H9 (cell line): Measurements from ENCODE around the gene PRR5L. TPM values are rescaled to one million over a fixed set of nuclear protein-coding genes. Genes with fewer than 3 reads are reported as not detected.

Experiments used
- DNase-seq: peaks from one replicate; pipeline ENCODE4 v3.0.0-alpha.2; 2017
- H2AFZ ChIP-seq: one replicate; pipeline ENCODE4 v1.6.1; 2013; ENCODE audit warnings: mild to moderate bottlenecking, low read length, control low read depth, moderate library complexity
- H2AK5ac ChIP-seq: 2 replicates; pipeline ENCODE4 v1.6.1; 2013; ENCODE audit warnings: low read length, control low read depth, mixed read lengths; ENCODE audit not compliant: insufficient read length
- H2BK120ac ChIP-seq: one replicate; pipeline ENCODE4 v1.6.1; 2013; ENCODE audit warnings: low read depth, mild to moderate bottlenecking, low read length, control low read depth, inconsistent platforms; ENCODE audit not compliant: poor library complexity, severe bottlenecking
- H2BK12ac ChIP-seq: 2 replicates; pipeline ENCODE4 v1.6.1; 2013; ENCODE audit warnings: low read length, control low read depth, mixed read lengths, low read depth; ENCODE audit not compliant: insufficient read length
- H2BK15ac ChIP-seq: 2 replicates; pipeline ENCODE4 v1.6.1; 2013; ENCODE audit warnings: low read depth, low read length, control low read depth
- H2BK20ac ChIP-seq: one replicate; pipeline ENCODE4 v1.6.1; 2013; ENCODE audit warnings: low read depth, mild to moderate bottlenecking, low read length, control low read depth, inconsistent platforms; ENCODE audit not compliant: poor library complexity, severe bottlenecking
- H2BK5ac ChIP-seq: 2 replicates; pipeline ENCODE4 v1.6.1; 2013; ENCODE audit warnings: low read length, control low read depth, mixed read lengths; ENCODE audit not compliant: insufficient read length
- H3K14ac ChIP-seq: 2 replicates; pipeline ENCODE4 v1.6.1; 2013; ENCODE audit warnings: low read length, control low read depth; ENCODE audit not compliant: insufficient read depth
- H3K18ac ChIP-seq: 2 replicates; pipeline ENCODE4 v1.6.1; 2013; ENCODE audit warnings: low read depth, mild to moderate bottlenecking, mixed read lengths, low read length, control low read depth; ENCODE audit not compliant: insufficient read length
- H3K23ac ChIP-seq: 2 replicates; pipeline ENCODE4 v1.6.1; 2013; ENCODE audit warnings: low read length, control low read depth, mixed read lengths, low read depth; ENCODE audit not compliant: insufficient read length
- H3K23me2 ChIP-seq: 2 replicates; pipeline ENCODE4 v1.6.1; 2013; ENCODE audit warnings: low read depth, mild to moderate bottlenecking, mixed read lengths, low read length, control low read depth; ENCODE audit not compliant: insufficient read length, poor library complexity, severe bottlenecking
- H3K27ac ChIP-seq: 2 replicates; pipeline ENCODE4 v1.5.1; 2013; ENCODE audit warnings: low read length, control low read depth, mixed read lengths, low read depth; ENCODE audit not compliant: insufficient read length
- H3K27me3 ChIP-seq: 2 replicates; pipeline ENCODE4 v1.6.1; 2013; ENCODE audit warnings: low read length, control low read depth, inconsistent platforms; ENCODE audit not compliant: insufficient read depth
- H3K4ac ChIP-seq: 2 replicates; pipeline ENCODE4 v1.6.1; 2013; ENCODE audit warnings: low read depth, mild to moderate bottlenecking, control low read depth, inconsistent platforms, low read length, moderate library complexity
- H3K4me1 ChIP-seq: 2 replicates; pipeline ENCODE4 v1.6.1; 2013; ENCODE audit warnings: low read length, control low read depth, inconsistent platforms; ENCODE audit not compliant: insufficient read depth
- H3K4me2 ChIP-seq: 2 replicates; pipeline ENCODE4 v1.6.1; 2013; ENCODE audit warnings: low read length, control low read depth, mixed read lengths; ENCODE audit not compliant: insufficient read length, insufficient read depth
- H3K56ac ChIP-seq: 2 replicates; pipeline ENCODE4 v1.6.1; 2013; ENCODE audit warnings: low read depth, mild to moderate bottlenecking, mixed read lengths, low read length, control low read depth; ENCODE audit not compliant: insufficient read length
- H3K79me1 ChIP-seq: 2 replicates; pipeline ENCODE4 v1.6.1; 2013; ENCODE audit warnings: low read depth, mild to moderate bottlenecking, moderate library complexity, low read length, control low read depth, inconsistent platforms; ENCODE audit not compliant: insufficient read depth, poor library complexity, severe bottlenecking
- H3K79me2 ChIP-seq: 2 replicates; pipeline ENCODE4 v1.6.1; 2013; ENCODE audit warnings: low read length, control low read depth, inconsistent platforms; ENCODE audit not compliant: insufficient read depth
- H3K9ac ChIP-seq: 2 replicates; pipeline ENCODE4 v1.6.1; 2013; ENCODE audit warnings: low read length, control low read depth, mixed read lengths; ENCODE audit not compliant: insufficient read length; ENCODE audit errors: extremely low read depth
- H3K9me3 ChIP-seq: one replicate; pipeline ENCODE4 v1.6.1; 2013; ENCODE audit warnings: low read depth, low read length, inconsistent platforms; ENCODE audit not compliant: control insufficient read depth
- H3T11ph ChIP-seq: one replicate; pipeline ENCODE4 v1.6.1; 2013; ENCODE audit warnings: mild to moderate bottlenecking, low read length, control low read depth, inconsistent platforms
- H4K20me1 ChIP-seq: one replicate; pipeline ENCODE4 v1.6.1; 2013; ENCODE audit not compliant: control insufficient read depth, insufficient read length, insufficient read depth
- H4K5ac ChIP-seq: 2 replicates; pipeline ENCODE4 v1.6.1; 2013; ENCODE audit warnings: low read depth, mild to moderate bottlenecking, mixed read lengths, low read length, control low read depth; ENCODE audit not compliant: insufficient read length
- H4K8ac ChIP-seq: replicated peaks from 2 replicates; pipeline ENCODE4 v1.6.1; 2013; ENCODE audit warnings: low read length, control low read depth, mixed read lengths, low read depth; ENCODE audit not compliant: insufficient read length
- H4K91ac ChIP-seq: 2 replicates; pipeline ENCODE4 v1.6.1; 2013; ENCODE audit warnings: low read depth, mild to moderate bottlenecking, moderate library complexity, mixed read lengths, low read length, control low read depth; ENCODE audit not compliant: insufficient read length
- H3K27ac Mint-ChIP-seq, 3 experiments: 2 replicates in 2 of 3; 3 replicates in 1 of 3; pipeline ENCODE4 v1.8.0; 2020 to 2021; ENCODE audit warnings: mixed read lengths in 3 of 3, mild to moderate bottlenecking in 1 of 3, moderate library complexity in 1 of 3
- H3K27me3 Mint-ChIP-seq: 2 replicates; pipeline ENCODE4 v1.8.0; 2021; ENCODE audit warnings: low read depth, mild to moderate bottlenecking, moderate library complexity, mixed read lengths
- H3K36me3 Mint-ChIP-seq, 3 experiments: 2 replicates in 2 of 3; 3 replicates in 1 of 3; pipeline ENCODE4 v1.8.0; 2020 to 2021; ENCODE audit warnings: low read depth in 3 of 3, mixed read lengths in 3 of 3; ENCODE audit not compliant: insufficient read depth in 1 of 3
- H3K4me1 Mint-ChIP-seq, 2 experiments: 2 replicates each; pipeline ENCODE4 v1.8.0; 2020; ENCODE audit warnings: mixed read lengths in 2 of 2
- H3K4me3 Mint-ChIP-seq, 2 experiments: 2 replicates in 1 of 2; 3 replicates in 1 of 2; pipeline ENCODE4 v1.8.0; 2020 to 2021; ENCODE audit warnings: mild to moderate bottlenecking in 2 of 2, mixed read lengths in 2 of 2, moderate library complexity in 1 of 2
- H3K9me3 Mint-ChIP-seq, 2 experiments: 2 replicates in 1 of 2; 3 replicates in 1 of 2; pipeline ENCODE4 v1.8.0; 2020; ENCODE audit warnings: mild to moderate bottlenecking in 2 of 2, mixed read lengths in 2 of 2, moderate library complexity in 1 of 2
- CTCF ChIP-seq: fragments of 200-600 bp; sonication (generic); conservative IDR thresholded peaks from 3 replicates; pipeline ENCODE4 v1.8.0; 2021; ENCODE audit warnings: antibody characterized with exemption, mild to moderate bottlenecking
- WGBS: extraction: QIAGEN DNeasy Blood & Tissue Kit; methylation state at CpG from one replicate; pipeline ENCODE4 v1.1.7; 2013; ENCODE audit warnings: missing lambda C conversion rate, low lambda C conversion rate, mixed read lengths; ENCODE audit not compliant: insufficient read length; ENCODE audit errors: extremely low coverage; 5-methylcytosine and 5-hydroxymethylcytosine counted together
- total RNA-seq: library from RNA; stranded (reverse); gene quantifications from 2 replicates; pipeline ENCODE4 v1.2.1, GENCODE V29; 2021

Gene PRR5L
- total RNA-seq, 1 experiment from 2014 or later, result 5.6 TPM

GRCh38 chr11:36364551-36365325, 68.7 kb downstream of the PRR5L start:
- no peaks in the 10 kb centered on the region for H3K79me2 ChIP-seq

More at GRCh38 chr11:36364551-36365325, 68.7 kb downstream of the PRR5L start:
- Histone ChIP-seq H3K4me1 (no peaks in the 10 kb centered on the region; the same call in 1 of the 2 replicates), H4K8ac (no peak overlapping the region), H3K27ac (no peak overlapping the region), H4K5ac (no peak overlapping the region), H2BK120ac (no peak overlapping the region), H3T11ph (no peak overlapping the region), H2AFZ (no peak overlapping the region), H2BK15ac (no peak overlapping the region), H3K14ac (no peak overlapping the region), H4K91ac (no peak overlapping the region), H2AK5ac (no peak overlapping the region), H2BK20ac (no peak overlapping the region), H3K79me1 (no peaks in the 10 kb centered on the region), H2BK5ac (no peak overlapping the region), H3K9ac (no peak overlapping the region), H3K23me2 (no peaks in the 10 kb centered on the region), H3K4me2 (no peak overlapping the region), H3K4ac (no peak overlapping the region), H3K56ac (no peak overlapping the region), H3K18ac (no peak overlapping the region), H3K23ac (no peak overlapping the region), H3K9me3 (no peaks in the 10 kb centered on the region), H2BK12ac (no peak overlapping the region), H3K27me3 (no peaks in the 10 kb centered on the region), H4K20me1 (no peaks in the 10 kb centered on the region)
- WGBS, result no CpG with 5 or more reads among the region's 10 CpGs
- H3K4me1 Mint-ChIP-seq, result peaks cover 22 to 26% of the 10 kb centered on the region in 2 experiments
- no peak overlapping the region for H3K4me3 Mint-ChIP-seq
- no peaks in the 10 kb centered on the region for H3K36me3 Mint-ChIP-seq
- no peak for TF ChIP-seq CTCF
- DNase-seq, result no peak
- H3K27ac Mint-ChIP-seq, result no peak overlapping the region
- peaks cover 21% of the 10 kb centered on the region for H3K27me3 Mint-ChIP-seq
- no peaks in the 10 kb centered on the region for H3K9me3 Mint-ChIP-seq
